HepG2 (cell line): ENCODE results near the gene SMIM45.

Experiments used
- ATAC-seq: fragments of 200-7000 bp; cut with Tn5 transposase; 3 replicates; pipeline ENCODE4 v1.9.1; 2020; ENCODE audit warnings: mild to moderate bottlenecking, moderate library complexity
- BruUV-seq: library from RNA; stranded (reverse); fragments of 400-500 nt; replicated peaks from 2 replicates; lab custom pipeline; 2021; lab: Mats Ljungman, UMichigan
- CTCF ChIA-PET: fragments of 300-600 bp; formaldehyde crosslinking; extraction: SDS; loops from one replicate; lab custom pipeline; 2021; ENCODE audit warnings: low total read pairs, inconsistent platforms, low intra/inter-chr PET ratio; lab: Yijun Ruan, JAX
- POLR2A ChIA-PET: fragments of 350-600 bp; sonication (Branson Sonifier 250); formaldehyde crosslinking; loops from one replicate; lab custom pipeline; 2020; ENCODE audit warnings: antibody characterized with exemption, inconsistent platforms; lab: Yijun Ruan, JAX
- DNase-seq: peaks from one replicate; pipeline ENCODE4 v3.0.0-alpha.2; 2015; ENCODE audit warnings: low spot score
- FAIRE-seq: peaks from 3 replicates; lab custom pipeline; 2011; peaks lifted over from hg19 to GRCh38; lab: Jason Lieb, UNC
- H2AFZ ChIP-seq: one replicate; pipeline ENCODE4 v1.6.1; 2011; ENCODE audit warnings: low read length, inconsistent platforms
- H3K27ac ChIP-seq: fragments of 300-600 bp; 3 replicates; pipeline ENCODE4 v1.8.0; 2011; ENCODE audit warnings: mixed run types, mild to moderate bottlenecking, mixed read lengths, low read length, inconsistent platforms; ENCODE audit not compliant: insufficient read depth; ENCODE audit errors: extremely low read length
- H3K27me3 ChIP-seq, 2 experiments: fragments of 200-600 bp in 1 of 2; 2 replicates in 1 of 2; 3 replicates in 1 of 2; pipeline versions ENCODE4 v1.6.0 to v1.8.0; 2011; ENCODE audit warnings: low read length in 2 of 2, mild to moderate bottlenecking in 2 of 2, moderate library complexity in 2 of 2, inconsistent platforms in 1 of 2; ENCODE audit not compliant: insufficient read depth in 2 of 2, control insufficient read depth in 1 of 2
- H3K36me3 ChIP-seq, 2 experiments: fragments of 200-600 bp in 1 of 2; replicated peaks in 1 of 2; 2 replicates in 1 of 2; 3 replicates in 1 of 2; pipeline versions ENCODE4 v1.5.1 to v1.8.0; 2011; ENCODE audit warnings: low read length in 2 of 2, inconsistent platforms in 1 of 2; ENCODE audit not compliant: insufficient read depth in 2 of 2, control insufficient read depth in 1 of 2
- H3K4me1 ChIP-seq: 2 replicates; pipeline ENCODE4 v1.5.1; 2012; ENCODE audit warnings: low read length, inconsistent platforms; ENCODE audit not compliant: insufficient read depth
- H3K4me2 ChIP-seq: 2 replicates; pipeline ENCODE4 v1.6.0; 2011; ENCODE audit warnings: low read depth, low read length, inconsistent platforms
- H3K4me3 ChIP-seq, 3 experiments: fragments of 200-600 bp in 1 of 3; sonication (generic), shearing (Covaris generic) in 1 of 3; replicated peaks in 1 of 3; 2 replicates each; pipeline ENCODE4 v1.5.1; 2011 to 2016; ENCODE audit warnings: low read length in 3 of 3, inconsistent platforms in 2 of 3, low read depth in 2 of 3, mild to moderate bottlenecking in 2 of 3, control low read depth in 1 of 3, mixed read lengths in 1 of 3; ENCODE audit not compliant: insufficient read depth in 1 of 3
- H3K79me2 ChIP-seq: one replicate; pipeline ENCODE4 v1.6.1; 2011; ENCODE audit warnings: low read length, inconsistent platforms; ENCODE audit not compliant: insufficient read depth
- H3K9ac ChIP-seq: 2 replicates; pipeline ENCODE4 v1.6.0; 2011; ENCODE audit warnings: mild to moderate bottlenecking, low read depth, low read length, inconsistent platforms; ENCODE audit not compliant: insufficient read depth
- H3K9me3 ChIP-seq: 2 replicates; pipeline ENCODE4 v1.5.1; 2012; ENCODE audit warnings: mild to moderate bottlenecking, low read length
- H4K20me1 ChIP-seq: 2 replicates; pipeline ENCODE4 v1.6.0; 2011; ENCODE audit warnings: inconsistent platforms, mild to moderate bottlenecking, low read length, moderate library complexity; ENCODE audit not compliant: insufficient read depth
- HOXD1 ChIP-seq: sonication (generic); formaldehyde crosslinking; IDR thresholded peaks from 2 replicates; pipeline ENCODE4 v1.5.0; 2020; ENCODE audit warnings: missing genetic modification reagents
- RXRA ChIP-seq: sonication (generic); formaldehyde crosslinking; IDR thresholded peaks from 2 replicates; pipeline ENCODE4 v1.5.1; 2020; ENCODE audit warnings: missing genetic modification reagents
- STAT5B ChIP-seq: sonication (generic); formaldehyde crosslinking; IDR thresholded peaks from 2 replicates; pipeline ENCODE4 v1.4.0; 2020; ENCODE audit warnings: missing genetic modification reagents
- ZFP36L1 ChIP-seq: sonication (generic); formaldehyde crosslinking; IDR thresholded peaks from 2 replicates; pipeline ENCODE4 v1.8.0; 2022; ENCODE audit warnings: mild to moderate bottlenecking, missing genetic modification reagents, moderate library complexity
- ZNF264 ChIP-seq: sonication (generic); formaldehyde crosslinking; IDR thresholded peaks from 2 replicates; pipeline ENCODE4 v1.4.0; 2020; ENCODE audit warnings: missing genetic modification reagents
- ZNF75D ChIP-seq: sonication (generic); formaldehyde crosslinking; IDR thresholded peaks from 2 replicates; pipeline ENCODE4 v1.8.1; 2023; ENCODE audit warnings: missing genetic modification reagents, mild to moderate bottlenecking, borderline replicate concordance
- WGBS: methylation state at CpG from one replicate; pipeline ENCODE4 v1.1.6; 2017; ENCODE audit warnings: low lambda C conversion rate; 5-methylcytosine and 5-hydroxymethylcytosine counted together
- in situ Hi-C: cut with HindIII; loops from 2 replicates; pipeline ENCODE4 v1.10.0; 2017; ENCODE audit warnings: low pct_unique_long_range_greater_than_20kb; ENCODE audit not compliant: extremely low pct_ligation_motif_present
- intact Hi-C: fragments of 100-400 bp; cut with micrococcal nuclease; formaldehyde crosslinking; loops from one replicate; pipeline ENCODE4 v1.10.0; 2022; ENCODE audit not compliant: unreplicated experiment
- TF ChIP-seq, protein P1 (sequence below): IDR thresholded peaks from 2 replicates; pipeline ENCODE4 v1.6.1; 2016; ENCODE audit warnings: control low read depth
- TF ChIP-seq, protein P2 (sequence below): sonication (generic); formaldehyde crosslinking; IDR thresholded peaks from 2 replicates; pipeline ENCODE4 v1.4.0; 2020; ENCODE audit warnings: missing genetic modification reagents
- TF ChIP-seq, protein P3 (sequence below): sonication (generic); formaldehyde crosslinking; IDR thresholded peaks from 2 replicates; pipeline ENCODE4 v1.5.0; 2020; ENCODE audit warnings: missing genetic modification reagents
- TF ChIP-seq, protein P4 (sequence below): sonication (generic); formaldehyde crosslinking; IDR thresholded peaks from 2 replicates; pipeline ENCODE4 v1.5.0; 2020; ENCODE audit warnings: mild to moderate bottlenecking, missing genetic modification reagents, borderline replicate concordance

Gene SMIM45

DNA sequence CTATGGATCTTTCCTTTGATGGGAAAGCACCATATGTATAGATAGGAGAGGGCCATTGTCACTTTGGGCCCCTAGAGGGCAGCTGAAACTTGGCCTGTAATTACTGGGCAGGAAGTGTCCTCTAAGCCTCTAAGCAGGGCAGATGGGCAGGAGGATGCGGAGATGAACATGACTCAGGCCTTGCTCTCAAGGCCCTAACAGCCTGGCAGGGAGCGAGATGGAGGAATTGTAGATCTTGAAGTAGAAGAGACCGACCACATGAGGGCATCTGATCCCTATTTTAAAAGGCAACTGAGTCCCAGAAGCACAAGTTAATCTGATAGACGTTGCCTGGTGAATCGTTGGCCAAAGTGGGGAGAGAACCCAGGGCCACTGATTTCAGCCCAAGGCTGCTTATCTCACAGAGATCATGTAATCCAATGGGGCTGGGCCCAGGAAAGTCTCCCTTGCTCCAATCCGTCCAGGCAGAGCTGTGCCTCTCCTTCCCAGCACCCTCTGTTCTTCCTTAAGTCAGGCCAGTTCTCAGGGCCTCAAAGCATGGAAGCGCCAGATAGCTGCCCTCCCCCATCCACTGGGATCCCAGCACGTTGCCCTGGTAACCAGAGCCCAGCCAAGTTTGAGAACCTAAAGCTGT is 14.8 kb downstream of the SMIM45 start (continued):
- TF ChIP-seq, protein P1, sequence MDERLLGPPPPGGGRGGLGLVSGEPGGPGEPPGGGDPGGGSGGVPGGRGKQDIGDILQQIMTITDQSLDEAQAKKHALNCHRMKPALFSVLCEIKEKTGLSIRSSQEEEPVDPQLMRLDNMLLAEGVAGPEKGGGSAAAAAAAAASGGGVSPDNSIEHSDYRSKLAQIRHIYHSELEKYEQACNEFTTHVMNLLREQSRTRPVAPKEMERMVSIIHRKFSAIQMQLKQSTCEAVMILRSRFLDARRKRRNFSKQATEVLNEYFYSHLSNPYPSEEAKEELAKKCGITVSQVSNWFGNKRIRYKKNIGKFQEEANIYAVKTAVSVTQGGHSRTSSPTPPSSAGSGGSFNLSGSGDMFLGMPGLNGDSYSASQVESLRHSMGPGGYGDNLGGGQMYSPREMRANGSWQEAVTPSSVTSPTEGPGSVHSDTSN (CRISPR knock-in tag): no peak
- TF ChIP-seq, protein P2, sequence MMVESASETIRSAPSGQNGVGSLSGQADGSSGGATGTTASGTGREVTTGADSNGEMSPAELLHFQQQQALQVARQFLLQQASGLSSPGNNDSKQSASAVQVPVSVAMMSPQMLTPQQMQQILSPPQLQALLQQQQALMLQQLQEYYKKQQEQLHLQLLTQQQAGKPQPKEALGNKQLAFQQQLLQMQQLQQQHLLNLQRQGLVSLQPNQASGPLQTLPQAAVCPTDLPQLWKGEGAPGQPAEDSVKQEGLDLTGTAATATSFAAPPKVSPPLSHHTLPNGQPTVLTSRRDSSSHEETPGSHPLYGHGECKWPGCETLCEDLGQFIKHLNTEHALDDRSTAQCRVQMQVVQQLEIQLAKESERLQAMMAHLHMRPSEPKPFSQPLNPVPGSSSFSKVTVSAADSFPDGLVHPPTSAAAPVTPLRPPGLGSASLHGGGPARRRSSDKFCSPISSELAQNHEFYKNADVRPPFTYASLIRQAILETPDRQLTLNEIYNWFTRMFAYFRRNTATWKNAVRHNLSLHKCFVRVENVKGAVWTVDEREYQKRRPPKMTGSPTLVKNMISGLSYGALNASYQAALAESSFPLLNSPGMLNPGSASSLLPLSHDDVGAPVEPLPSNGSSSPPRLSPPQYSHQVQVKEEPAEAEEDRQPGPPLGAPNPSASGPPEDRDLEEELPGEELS (CRISPR knock-in tag): no peak
- no peak for TF ChIP-seq HOXD1 (CRISPR knock-in tag)
- TF ChIP-seq STAT5B (CRISPR knock-in tag): no peak

DNA sequence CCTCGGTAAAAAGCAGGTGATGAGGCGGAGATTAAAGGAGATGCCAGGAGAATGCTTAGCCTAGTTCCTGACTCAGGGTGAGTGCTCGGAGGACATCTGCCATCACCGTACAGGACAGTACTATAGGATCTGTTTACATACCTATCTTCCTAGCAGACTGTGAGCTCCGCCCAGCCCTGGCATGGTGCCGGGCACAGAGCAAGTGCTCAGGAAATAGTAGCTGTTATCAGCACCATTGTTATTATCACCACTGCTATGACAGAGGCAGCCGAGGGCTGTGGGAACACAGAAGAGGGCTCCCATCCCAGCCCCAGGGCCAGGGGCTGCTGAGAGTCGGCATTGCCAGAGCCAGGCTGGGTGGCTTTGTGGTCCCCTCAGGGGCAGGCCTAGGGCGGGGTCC is 16.7 kb downstream of the SMIM45 start:
- Histone ChIP-seq H4K20me1 (no peaks in the 10 kb centered on the region), H3K9me3 (no peaks in the 10 kb centered on the region), H3K27ac (no peak overlapping the region), H2AFZ (no peak overlapping the region), H3K4me1 (peaks cover 11% of the 10 kb centered on the region; the same call in 1 of the 2 replicates), H3K27me3 (peaks cover 2 to 38% of the 10 kb centered on the region in 2 experiments; a peak in 4 of 5 replicates), H3K9ac (no peak overlapping the region), H3K4me3 (no peak overlapping the region), H3K79me2 (no peaks in the 10 kb centered on the region), H3K4me2 (peak overlapping the region; percentile 23; the same call in 1 of the 2 replicates), H3K36me3 (no peaks in the 10 kb centered on the region)
- DNase-seq: peak; percentile 52
- intact Hi-C loops: no loop called here
- WGBS: 7% methylated on average over 9 of the region's 9 CpGs
- in situ Hi-C loops: loop anchor here (5.0 to 25.0 kb wide), 3 partner anchors 104 to 469 kb away; partner anchors contain the start of genes NAGA, NFAM1 and PHETA2
- ChIA-PET POLR2A (no interaction called here), CTCF (no interaction called here)
- FAIRE-seq: no peak
- BruUV-seq: no TSS peak
- peak; percentile 66 for ATAC-seq
- TF ChIP-seq, protein P3, sequence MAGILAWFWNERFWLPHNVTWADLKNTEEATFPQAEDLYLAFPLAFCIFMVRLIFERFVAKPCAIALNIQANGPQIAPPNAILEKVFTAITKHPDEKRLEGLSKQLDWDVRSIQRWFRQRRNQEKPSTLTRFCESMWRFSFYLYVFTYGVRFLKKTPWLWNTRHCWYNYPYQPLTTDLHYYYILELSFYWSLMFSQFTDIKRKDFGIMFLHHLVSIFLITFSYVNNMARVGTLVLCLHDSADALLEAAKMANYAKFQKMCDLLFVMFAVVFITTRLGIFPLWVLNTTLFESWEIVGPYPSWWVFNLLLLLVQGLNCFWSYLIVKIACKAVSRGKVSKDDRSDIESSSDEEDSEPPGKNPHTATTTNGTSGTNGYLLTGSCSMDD (CRISPR knock-in tag): no peak
- TF ChIP-seq, protein P4, sequence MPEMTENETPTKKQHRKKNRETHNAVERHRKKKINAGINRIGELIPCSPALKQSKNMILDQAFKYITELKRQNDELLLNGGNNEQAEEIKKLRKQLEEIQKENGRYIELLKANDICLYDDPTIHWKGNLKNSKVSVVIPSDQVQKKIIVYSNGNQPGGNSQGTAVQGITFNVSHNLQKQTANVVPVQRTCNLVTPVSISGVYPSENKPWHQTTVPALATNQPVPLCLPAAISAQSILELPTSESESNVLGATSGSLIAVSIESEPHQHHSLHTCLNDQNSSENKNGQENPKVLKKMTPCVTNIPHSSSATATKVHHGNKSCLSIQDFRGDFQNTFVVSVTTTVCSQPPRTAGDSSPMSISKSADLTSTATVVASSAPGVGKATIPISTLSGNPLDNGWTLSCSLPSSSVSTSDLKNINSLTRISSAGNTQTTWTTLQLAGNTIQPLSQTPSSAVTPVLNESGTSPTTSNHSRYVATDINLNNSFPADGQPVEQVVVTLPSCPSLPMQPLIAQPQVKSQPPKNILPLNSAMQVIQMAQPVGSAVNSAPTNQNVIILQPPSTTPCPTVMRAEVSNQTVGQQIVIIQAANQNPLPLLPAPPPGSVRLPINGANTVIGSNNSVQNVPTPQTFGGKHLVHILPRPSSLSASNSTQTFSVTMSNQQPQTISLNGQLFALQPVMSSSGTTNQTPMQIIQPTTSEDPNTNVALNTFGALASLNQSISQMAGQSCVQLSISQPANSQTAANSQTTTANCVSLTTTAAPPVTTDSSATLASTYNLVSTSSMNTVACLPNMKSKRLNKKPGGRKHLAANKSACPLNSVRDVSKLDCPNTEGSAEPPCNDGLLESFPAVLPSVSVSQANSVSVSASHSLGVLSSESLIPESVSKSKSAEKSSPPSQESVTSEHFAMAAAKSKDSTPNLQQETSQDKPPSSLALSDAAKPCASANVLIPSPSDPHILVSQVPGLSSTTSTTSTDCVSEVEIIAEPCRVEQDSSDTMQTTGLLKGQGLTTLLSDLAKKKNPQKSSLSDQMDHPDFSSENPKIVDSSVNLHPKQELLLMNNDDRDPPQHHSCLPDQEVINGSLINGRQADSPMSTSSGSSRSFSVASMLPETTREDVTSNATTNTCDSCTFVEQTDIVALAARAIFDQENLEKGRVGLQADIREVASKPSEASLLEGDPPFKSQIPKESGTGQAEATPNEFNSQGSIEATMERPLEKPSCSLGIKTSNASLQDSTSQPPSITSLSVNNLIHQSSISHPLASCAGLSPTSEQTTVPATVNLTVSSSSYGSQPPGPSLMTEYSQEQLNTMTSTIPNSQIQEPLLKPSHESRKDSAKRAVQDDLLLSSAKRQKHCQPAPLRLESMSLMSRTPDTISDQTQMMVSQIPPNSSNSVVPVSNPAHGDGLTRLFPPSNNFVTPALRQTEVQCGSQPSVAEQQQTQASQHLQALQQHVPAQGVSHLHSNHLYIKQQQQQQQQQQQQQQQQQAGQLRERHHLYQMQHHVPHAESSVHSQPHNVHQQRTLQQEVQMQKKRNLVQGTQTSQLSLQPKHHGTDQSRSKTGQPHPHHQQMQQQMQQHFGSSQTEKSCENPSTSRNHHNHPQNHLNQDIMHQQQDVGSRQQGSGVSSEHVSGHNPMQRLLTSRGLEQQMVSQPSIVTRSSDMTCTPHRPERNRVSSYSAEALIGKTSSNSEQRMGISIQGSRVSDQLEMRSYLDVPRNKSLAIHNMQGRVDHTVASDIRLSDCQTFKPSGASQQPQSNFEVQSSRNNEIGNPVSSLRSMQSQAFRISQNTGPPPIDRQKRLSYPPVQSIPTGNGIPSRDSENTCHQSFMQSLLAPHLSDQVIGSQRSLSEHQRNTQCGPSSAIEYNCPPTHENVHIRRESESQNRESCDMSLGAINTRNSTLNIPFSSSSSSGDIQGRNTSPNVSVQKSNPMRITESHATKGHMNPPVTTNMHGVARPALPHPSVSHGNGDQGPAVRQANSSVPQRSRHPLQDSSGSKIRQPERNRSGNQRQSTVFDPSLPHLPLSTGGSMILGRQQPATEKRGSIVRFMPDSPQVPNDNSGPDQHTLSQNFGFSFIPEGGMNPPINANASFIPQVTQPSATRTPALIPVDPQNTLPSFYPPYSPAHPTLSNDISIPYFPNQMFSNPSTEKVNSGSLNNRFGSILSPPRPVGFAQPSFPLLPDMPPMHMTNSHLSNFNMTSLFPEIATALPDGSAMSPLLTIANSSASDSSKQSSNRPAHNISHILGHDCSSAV: no peak
- TF ChIP-seq ZNF264 (CRISPR knock-in tag) (no peak), RXRA (CRISPR knock-in tag) (0 out of 2 replicates have a peak, but pooled peaks have one; percentile 16), ZFP36L1 (no peak), ZNF75D (CRISPR knock-in tag) (no peak)
